Body of pancreas (tissue), 4 donors: Measurements from ENCODE around the gene SLC35F5. TPM values are rescaled to one million over a fixed set of nuclear protein-coding genes. Genes with fewer than 3 reads are reported as not detected.
"Not testable (repeated sequence)": the region's sequence is repeated elsewhere in the genome, so short reads cannot be mapped to it uniquely, and the experiment has no call there.

Source experiments
- ATAC-seq: fragments of 150-250 bp; one replicate; pipeline ENCODE4 v1.9.1; 2016
- DNase-seq, 4 donors: peaks; one replicate each; pipeline ENCODE4 v3.0.0-alpha.2; 2019
- H3K27ac ChIP-seq, 4 donors: fragments of 200-600 bp; sonication (generic); 1 replicate in 3 of 4; 2 replicates in 1 of 4; pipeline versions ENCODE4 v1.5.1 to v1.6.1; 2016 to 2019; ENCODE audit warnings: mild to moderate bottlenecking in 1 of 4, mixed read lengths in 1 of 4, moderate library complexity in 1 of 4
- H3K27me3 ChIP-seq, 2 donors: fragments of 200-600 bp; sonication (generic); one replicate each; pipeline ENCODE4 v1.6.0; 2016; ENCODE audit warnings: mild to moderate bottlenecking in 1 of 2
- H3K36me3 ChIP-seq, 2 donors: fragments of 200-600 bp; sonication (generic); replicated peaks in 1 of 2; 2 replicates each; pipeline ENCODE4 v1.5.1; 2016; ENCODE audit warnings: low read depth in 2 of 2; ENCODE audit not compliant: insufficient read depth in 1 of 2
- H3K4me1 ChIP-seq: fragments of 200-600 bp; sonication (generic); one replicate; pipeline ENCODE4 v1.6.0; 2016
- H3K4me3 ChIP-seq, 2 donors: fragments of 200-600 bp; sonication (generic); 1 replicate in 1 of 2; 2 replicates in 1 of 2; pipeline ENCODE4 v1.5.1; 2016 to 2019
- H3K9me3 ChIP-seq, 3 donors: fragments of 200-600 bp; sonication (generic); 1 replicate in 2 of 3; 2 replicates in 1 of 3; pipeline ENCODE4 v1.5.1; 2016
- POLR2A ChIP-seq, 3 donors: fragments of 450-650 bp; IDR thresholded peaks; one replicate each; pipeline ENCODE4 v1.6.1; 2016; ENCODE audit warnings: antibody characterized with exemption in 3 of 3, mild to moderate bottlenecking in 2 of 3
- WGBS, 2 donors: methylation state at CpG; one replicate each; pipeline ENCODE4 v1.1.5; 2017; 5-methylcytosine and 5-hydroxymethylcytosine counted together
- intact Hi-C: fragments of 100-400 bp; cut with DNase I; formaldehyde crosslinking; loops from one replicate; pipeline ENCODE4 v1.15.1; 2023
- total RNA-seq, 2 donors: library from RNA; depleted of rRNA; stranded (reverse); fragments of >200 nt; gene quantifications; one replicate each; pipeline ENCODE4 v1.1.0, GENCODE V29; 2016
- TF ChIP-seq, protein P1 (sequence below), 7 experiments: fragments of 450-650 bp in 4 of 7; fragments of 200-600 bp in 3 of 7; sonication (generic) in 3 of 7; IDR thresholded peaks; one replicate each; pipeline ENCODE4 v1.5.1; 2016 to 2019; ENCODE audit warnings: antibody characterized with exemption in 7 of 7

Gene SLC35F5
- total RNA-seq, 2 donors from 2014 or later = 50.8 to 104 TPM

DNA sequence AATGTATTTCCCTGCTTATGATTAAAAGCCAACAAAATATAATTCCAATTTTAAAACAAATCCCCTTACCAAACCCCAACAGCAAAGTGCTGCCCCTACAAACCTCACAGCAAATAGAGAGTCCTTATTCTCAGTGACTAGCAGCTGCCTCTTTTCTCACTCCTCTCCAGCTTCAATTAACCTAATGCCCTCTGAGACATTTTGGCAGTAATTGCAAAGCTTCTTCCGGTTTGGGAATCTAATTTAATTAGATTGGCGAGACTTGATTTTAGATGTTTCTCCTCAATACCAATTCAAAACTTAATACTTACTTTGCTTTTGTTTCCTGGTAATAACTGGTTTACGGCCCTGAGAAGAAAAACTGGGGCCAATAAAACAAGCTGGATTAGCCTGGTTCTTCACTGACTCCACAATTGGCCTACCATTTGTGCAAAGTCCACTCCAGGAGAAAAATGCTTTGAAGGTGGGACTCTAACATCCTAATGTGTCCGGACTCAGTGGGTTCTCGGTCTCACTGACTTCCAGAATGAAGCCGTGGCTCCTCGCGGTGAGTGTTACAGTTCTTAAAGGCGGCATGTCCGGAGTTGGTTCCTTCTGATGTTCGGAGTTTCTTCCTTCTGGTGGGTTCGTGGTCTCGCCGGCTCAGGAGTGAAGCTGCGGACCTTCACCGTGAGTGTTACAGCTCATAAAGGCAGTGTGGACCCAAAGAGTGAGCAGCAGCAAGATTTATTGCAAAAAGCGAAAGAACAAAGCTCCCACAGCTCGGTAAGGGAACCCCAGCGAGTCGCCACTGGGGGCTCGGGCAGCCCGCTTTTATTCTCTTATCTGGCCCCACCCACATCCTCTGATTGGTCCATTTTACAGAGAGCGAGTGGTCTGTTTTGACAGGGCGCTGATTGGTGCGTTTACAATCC lies 52.8 kb downstream of the SLC35F5 start:
- Histone ChIP-seq H3K9me3 (no peaks in the 10 kb centered on the region), H3K36me3 (no peaks in the 10 kb centered on the region), H3K4me1 (peaks cover 7% of the 10 kb centered on the region), H3K4me3 (no peak overlapping the region), H3K27me3 (no peaks in the 10 kb centered on the region), H3K27ac (no peak overlapping the region)
- WGBS, 2 donors = 94% methylated on average over 24 to 25 of the region's 25 CpGs
- ATAC-seq (no peak), DNase-seq (no peak)
- TF ChIP-seq, protein P1, sequence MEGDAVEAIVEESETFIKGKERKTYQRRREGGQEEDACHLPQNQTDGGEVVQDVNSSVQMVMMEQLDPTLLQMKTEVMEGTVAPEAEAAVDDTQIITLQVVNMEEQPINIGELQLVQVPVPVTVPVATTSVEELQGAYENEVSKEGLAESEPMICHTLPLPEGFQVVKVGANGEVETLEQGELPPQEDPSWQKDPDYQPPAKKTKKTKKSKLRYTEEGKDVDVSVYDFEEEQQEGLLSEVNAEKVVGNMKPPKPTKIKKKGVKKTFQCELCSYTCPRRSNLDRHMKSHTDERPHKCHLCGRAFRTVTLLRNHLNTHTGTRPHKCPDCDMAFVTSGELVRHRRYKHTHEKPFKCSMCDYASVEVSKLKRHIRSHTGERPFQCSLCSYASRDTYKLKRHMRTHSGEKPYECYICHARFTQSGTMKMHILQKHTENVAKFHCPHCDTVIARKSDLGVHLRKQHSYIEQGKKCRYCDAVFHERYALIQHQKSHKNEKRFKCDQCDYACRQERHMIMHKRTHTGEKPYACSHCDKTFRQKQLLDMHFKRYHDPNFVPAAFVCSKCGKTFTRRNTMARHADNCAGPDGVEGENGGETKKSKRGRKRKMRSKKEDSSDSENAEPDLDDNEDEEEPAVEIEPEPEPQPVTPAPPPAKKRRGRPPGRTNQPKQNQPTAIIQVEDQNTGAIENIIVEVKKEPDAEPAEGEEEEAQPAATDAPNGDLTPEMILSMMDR (IDR thresholded peaks at IDR 0.05) = no peak
- no peak for TF ChIP-seq POLR2A (IDR thresholded peaks at IDR 0.05)
- intact Hi-C loops = no loop called here

DNA sequence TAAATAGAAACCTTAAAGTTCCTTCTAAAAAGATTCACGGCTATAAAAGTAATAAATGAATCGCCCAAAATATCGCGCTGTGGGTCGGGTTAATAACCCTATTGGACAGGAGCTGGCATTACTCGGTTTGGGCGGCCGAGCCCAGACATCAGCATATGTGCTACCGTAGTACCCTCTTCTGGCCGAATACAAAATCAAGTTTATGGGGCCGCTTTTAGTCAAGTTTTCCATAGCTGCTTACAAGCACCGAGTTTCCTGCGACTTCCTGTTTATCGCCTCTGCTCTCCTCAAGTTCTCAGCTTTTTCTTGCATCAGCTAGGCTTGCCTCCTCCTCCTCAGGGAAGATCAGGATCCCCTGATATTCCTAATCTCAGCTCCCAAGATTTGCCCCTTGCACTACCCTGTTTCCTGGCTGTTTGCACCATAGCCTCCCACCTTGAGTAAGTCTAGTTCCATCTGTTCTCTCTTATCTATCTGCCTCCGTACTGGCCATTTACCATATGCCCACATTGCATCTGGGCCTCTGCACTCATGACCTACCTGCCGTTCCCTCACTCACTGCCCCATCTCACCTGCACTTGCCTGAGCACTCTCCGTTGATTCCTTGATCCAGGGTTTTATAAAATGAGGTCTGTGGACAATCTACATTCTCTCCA lies 56.1 kb downstream of the SLC35F5 start:
- Histone ChIP-seq H3K27me3 (no peaks in the 10 kb centered on the region), H3K27ac (no peak overlapping the region), H3K9me3 (no peaks in the 10 kb centered on the region), H3K4me1 (no peaks in the 10 kb centered on the region), H3K36me3 (no peaks in the 10 kb centered on the region), H3K4me3 (no peak overlapping the region)
- intact Hi-C loops = no loop called here
- WGBS, 2 donors = 56 to 71% methylated on average over 17 of the region's 17 CpGs
- DNase-seq (peak in 1 of 4 donors; percentile 28), ATAC-seq (no peak)
- no peak for TF ChIP-seq POLR2A (IDR thresholded peaks at IDR 0.05)
- TF ChIP-seq, protein P1 (IDR thresholded peaks at IDR 0.05) = peak in 2 of 7 experiments; percentile 5 to 23

DNA sequence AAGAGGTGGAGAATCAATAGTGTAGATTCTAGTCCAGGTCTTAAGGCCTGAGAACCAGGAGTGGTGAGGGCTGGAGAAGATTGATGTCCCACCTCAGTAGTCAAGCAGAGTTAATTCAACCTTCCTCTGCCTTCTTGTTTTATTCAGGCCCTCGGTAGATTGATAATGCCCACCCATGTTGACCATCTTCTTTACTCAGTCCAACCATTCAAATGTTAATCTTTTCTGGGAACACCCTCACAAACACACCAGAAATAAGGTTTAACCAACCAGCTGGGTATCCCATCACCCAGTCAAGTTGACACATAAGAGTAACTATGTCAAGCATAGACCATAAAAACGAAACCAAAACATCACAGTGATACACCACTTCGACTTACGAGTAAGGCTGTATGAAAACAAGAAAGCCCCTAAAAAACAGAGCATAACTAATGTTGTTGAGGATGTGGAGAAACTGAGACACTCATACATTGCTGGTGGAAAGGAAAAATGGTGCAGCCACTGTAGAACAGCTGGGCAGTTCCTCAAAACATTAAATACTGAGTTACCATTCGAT lies 57.5 kb downstream of the SLC35F5 start:
- no peak overlapping the region for H3K27ac ChIP-seq
- DNase-seq = no peak
- H3K4me1 ChIP-seq = no peaks in the 10 kb centered on the region
- WGBS, 2 donors = 78 to 80% methylated on average over 5 of the region's 5 CpGs
- no peak overlapping the region for H3K4me3 ChIP-seq
- intact Hi-C loops = no loop called here
- H3K9me3 ChIP-seq = no peaks in the 10 kb centered on the region
- no peaks in the 10 kb centered on the region for H3K36me3 ChIP-seq
- no peak for ATAC-seq
- no peak for TF ChIP-seq POLR2A (IDR thresholded peaks at IDR 0.05)
- H3K27me3 ChIP-seq = no peaks in the 10 kb centered on the region

DNA sequence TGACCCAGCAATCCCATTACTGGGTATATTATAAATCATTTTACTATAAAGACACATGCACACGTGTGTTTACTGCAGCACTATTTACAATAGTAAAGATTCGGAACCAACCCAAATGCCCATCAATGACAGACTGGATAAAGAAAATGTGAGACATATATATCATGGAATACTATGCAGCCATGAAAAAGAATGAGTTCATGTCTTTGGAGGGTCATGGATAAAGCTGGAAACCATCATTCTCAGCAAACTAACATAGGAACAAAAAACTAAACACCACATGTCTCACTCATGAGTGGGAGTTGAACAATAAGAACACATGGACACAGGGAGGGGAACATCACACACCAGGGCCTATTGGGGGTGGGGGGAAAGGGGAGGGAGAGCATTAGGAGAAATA lies 58.2 kb downstream of the SLC35F5 start:
- H3K4me3 ChIP-seq, H3K27me3 ChIP-seq, DNase-seq, intact Hi-C loops, ATAC-seq, H3K36me3 ChIP-seq, H3K9me3 ChIP-seq, H3K27ac ChIP-seq, H3K4me1 ChIP-seq: not testable (repeated sequence)
- 74 to 82% methylated on average over 2 of the region's 2 CpGs for WGBS, 2 donors

DNA sequence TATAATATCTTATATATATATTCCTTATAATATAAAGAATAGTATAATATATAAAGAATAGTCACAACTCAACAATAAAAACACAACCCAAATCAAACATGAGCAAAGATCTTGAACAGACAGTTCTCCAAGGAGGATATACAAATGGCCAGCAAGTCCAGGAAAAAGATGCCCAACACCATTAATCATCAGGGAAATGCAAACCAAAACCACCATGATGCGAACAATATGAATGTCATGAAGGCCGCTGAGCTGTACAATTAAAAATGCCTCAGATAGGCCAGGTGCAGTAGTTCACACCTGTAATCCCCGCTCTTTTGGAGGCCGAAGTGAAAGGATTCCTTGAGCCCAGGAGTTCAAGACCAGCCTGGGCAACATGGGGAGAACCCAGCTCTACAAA lies 58.9 kb downstream of the SLC35F5 start:
- H3K27ac ChIP-seq = no peak overlapping the region
- H3K36me3 ChIP-seq = no peaks in the 10 kb centered on the region
- H3K27me3 ChIP-seq = no peaks in the 10 kb centered on the region
- DNase-seq = no peak
- ATAC-seq = no peak
- H3K4me3 ChIP-seq = no peak overlapping the region
- no peaks in the 10 kb centered on the region for H3K4me1 ChIP-seq
- H3K9me3 ChIP-seq = no peaks in the 10 kb centered on the region
- intact Hi-C loops = no loop called here
- no peak for TF ChIP-seq POLR2A (IDR thresholded peaks at IDR 0.05)
- 92 to 96% methylated on average over 4 of the region's 4 CpGs for WGBS, 2 donors

DNA sequence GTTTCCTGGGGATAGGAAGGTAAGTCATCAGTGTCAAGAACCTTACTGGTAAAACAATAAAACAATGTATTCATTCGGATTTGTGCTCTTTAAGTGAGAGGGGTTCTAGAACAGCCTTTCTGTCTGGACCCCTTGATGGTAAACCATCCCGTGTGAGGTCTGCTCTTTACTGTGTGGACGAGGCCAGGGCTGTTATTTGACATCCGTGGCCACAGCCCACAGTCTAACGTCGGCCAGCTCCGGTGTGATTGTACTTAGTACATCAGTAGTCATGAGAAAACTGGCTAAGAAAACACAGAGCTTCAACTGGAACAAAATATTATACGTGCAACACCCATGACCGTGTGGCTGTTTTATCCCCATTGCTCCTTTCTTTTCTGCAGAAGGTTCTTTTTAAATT lies 62.0 kb downstream of the SLC35F5 start:
- Histone ChIP-seq H3K27me3 (no peaks in the 10 kb centered on the region), H3K4me3 (no peak overlapping the region), H3K27ac (no peak overlapping the region), H3K9me3 (no peaks in the 10 kb centered on the region), H3K36me3 (no peaks in the 10 kb centered on the region), H3K4me1 (no peaks in the 10 kb centered on the region)
- intact Hi-C loops = no loop called here
- ATAC-seq (no peak), DNase-seq (no peak)
- WGBS, 2 donors = 58 to 75% methylated on average over 9 of the region's 9 CpGs
- TF ChIP-seq POLR2A (IDR thresholded peaks at IDR 0.05) = no peak
- TF ChIP-seq, protein P1 (IDR thresholded peaks at IDR 0.05) = no peak
